Measurements from ENCODE around the gene SMYD3. TPM values are rescaled to one million over a fixed set of nuclear protein-coding genes. Genes with fewer than 3 reads are reported as not detected.
"Not testable (repeated sequence)": the region's sequence is repeated elsewhere in the genome, so short reads cannot be mapped to it uniquely, and the experiment has no call there.

SMYD3 gene
- total RNA-seq, 4 donors from 2014 or later = 12.0 to 15.0 (median 13.2) TPM

- Histone ChIP-seq H3K9me3 (peaks cover 0 to 5% (median 3%) of the 10 kb centered on the region in 4 donors), H3K36me3 (peaks cover 0 to 20% (median 4%) of the 10 kb centered on the region in 4 donors), H3K27ac (replicated peaks in 1 of 4) (no peak overlapping the region), H3K27me3 (no peaks in the 10 kb centered on the region), H3K4me1 (no peaks in the 10 kb centered on the region), H3K4me3 (no peak overlapping the region)
- TF ChIP-seq POLR2A (IDR thresholded peaks at IDR 0.05; ENCODE audit: low read depth) (no peak), POLR2AphosphoS5 (IDR thresholded peaks at IDR 0.05) (no peak), CTCF (IDR thresholded peaks at IDR 0.05) (no peak), EP300 (IDR thresholded peaks at IDR 0.05) (no peak)
- no peak for DNase-seq (ENCODE audit: extremely low spot score)
- WGBS = 84% methylated on average over 3 of the region's 3 CpGs
- intact Hi-C loops (cut with DNase I) = no loop called here
Measured at GRCh38 chr1:245749053-245749452, 758.0 kb downstream of the SMYD3 start.

- no peak for DNase-seq (ENCODE audit: extremely low spot score)
- H3K27ac ChIP-seq (replicated peaks in 1 of 4) = no peak overlapping the region
- no peak overlapping the region for H3K4me3 ChIP-seq
- peaks cover 0 to 5% (median 3%) of the 10 kb centered on the region in 4 donors for H3K9me3 ChIP-seq
- no peaks in the 10 kb centered on the region for H3K4me1 ChIP-seq
- no peaks in the 10 kb centered on the region for H3K27me3 ChIP-seq
- H3K36me3 ChIP-seq = peaks cover 0 to 20% (median 4%) of the 10 kb centered on the region in 4 donors
- 92% methylated on average over 3 of the region's 3 CpGs for WGBS
- intact Hi-C loops (cut with DNase I) = no loop called here
- TF ChIP-seq POLR2A (IDR thresholded peaks at IDR 0.05; ENCODE audit: low read depth) = no peak
- no peak for TF ChIP-seq EP300 (IDR thresholded peaks at IDR 0.05)
- no peak for TF ChIP-seq CTCF (IDR thresholded peaks at IDR 0.05)
- TF ChIP-seq POLR2AphosphoS5 (IDR thresholded peaks at IDR 0.05) = no peak
Measured at GRCh38 chr1:245748646-245749045, 758.4 kb downstream of the SMYD3 start.

GRCh38 chr1:245748240-245748639 lies 758.8 kb downstream of the SMYD3 start:
- H3K27ac ChIP-seq (replicated peaks in 1 of 4) = no peak overlapping the region
- peaks cover 0 to 20% (median 4%) of the 10 kb centered on the region in 4 donors for H3K36me3 ChIP-seq
- intact Hi-C loops (cut with DNase I) = no loop called here
- H3K9me3 ChIP-seq = peaks cover 0 to 5% (median 3%) of the 10 kb centered on the region in 4 donors
- H3K27me3 ChIP-seq = no peaks in the 10 kb centered on the region
- TF ChIP-seq POLR2AphosphoS5 (IDR thresholded peaks at IDR 0.05) (no peak), EP300 (IDR thresholded peaks at IDR 0.05) (no peak), CTCF (IDR thresholded peaks at IDR 0.05) (no peak), POLR2A (IDR thresholded peaks at IDR 0.05; ENCODE audit: low read depth) (no peak)
- H3K4me1 ChIP-seq = no peaks in the 10 kb centered on the region
- no peak overlapping the region for H3K4me3 ChIP-seq
- WGBS = 95% methylated on average over 9 of the region's 10 CpGs
- DNase-seq (ENCODE audit: extremely low spot score) = no peak

GRCh38 chr1:245742896-245743295 lies 764.2 kb downstream of the SMYD3 start:
- Histone ChIP-seq H3K4me1 (no peaks in the 10 kb centered on the region), H3K9me3 (peaks cover 0 to 5% (median 3%) of the 10 kb centered on the region in 4 donors), H3K27me3 (no peaks in the 10 kb centered on the region), H3K4me3 (no peak overlapping the region), H3K36me3 (peaks cover 0 to 2% (median under 1%) of the 10 kb centered on the region in 4 donors), H3K27ac (replicated peaks in 1 of 4) (no peak overlapping the region)
- WGBS = 92% methylated on average over 6 of the region's 9 CpGs
- DNase-seq (ENCODE audit: extremely low spot score) = no peak
- no peak for TF ChIP-seq EP300 (IDR thresholded peaks at IDR 0.05)
- TF ChIP-seq POLR2A (IDR thresholded peaks at IDR 0.05; ENCODE audit: low read depth) = no peak
- no peak for TF ChIP-seq CTCF (IDR thresholded peaks at IDR 0.05)
- TF ChIP-seq POLR2AphosphoS5 (IDR thresholded peaks at IDR 0.05) = no peak
- intact Hi-C loops (cut with DNase I) = no loop called here

- H3K27ac ChIP-seq (replicated peaks in 1 of 4); H3K4me1 ChIP-seq; intact Hi-C loops (cut with DNase I); H3K9me3 ChIP-seq; DNase-seq (ENCODE audit: extremely low spot score); H3K27me3 ChIP-seq; H3K36me3 ChIP-seq; H3K4me3 ChIP-seq: not testable (repeated sequence)
- WGBS = 100% methylated on average over 1 of the region's 1 CpG
Measured at GRCh38 chr1:245740336-245740735, 766.7 kb downstream of the SMYD3 start.
